GM18870 (cell line): Measurements from ENCODE around the gene ELMOD1.
A peak's percentile ranks its signal among the peaks of the same experiment; 100 is the strongest.

Experiments
- ATAC-seq: cut with Tn5 transposase; IDR thresholded peaks from one replicate; pipeline ENCODE4 v1.9.1; 2021; ENCODE audit warnings: moderate library complexity; ENCODE audit not compliant: unreplicated experiment

The ELMOD1 gene

DNA sequence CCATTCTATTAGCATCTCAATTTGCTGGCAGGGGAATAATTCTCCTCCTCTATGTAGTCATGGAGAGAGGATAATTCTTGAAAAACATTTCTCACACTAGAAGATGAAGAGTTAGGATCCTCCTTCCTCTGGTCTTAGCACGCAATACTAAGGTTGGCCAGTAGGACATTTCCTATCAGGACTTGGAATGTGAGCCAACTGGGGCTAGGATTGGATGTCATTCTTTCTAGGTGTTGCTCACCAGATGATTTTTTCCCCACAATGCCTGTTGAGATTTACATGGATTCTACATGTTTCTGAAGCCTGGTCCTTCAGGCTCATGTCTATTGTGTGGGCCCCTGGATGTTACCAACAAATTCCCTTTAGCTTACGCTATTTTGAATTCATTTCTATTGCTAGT, 92.9 kb downstream of the ELMOD1 start:
- no peak for ATAC-seq

DNA sequence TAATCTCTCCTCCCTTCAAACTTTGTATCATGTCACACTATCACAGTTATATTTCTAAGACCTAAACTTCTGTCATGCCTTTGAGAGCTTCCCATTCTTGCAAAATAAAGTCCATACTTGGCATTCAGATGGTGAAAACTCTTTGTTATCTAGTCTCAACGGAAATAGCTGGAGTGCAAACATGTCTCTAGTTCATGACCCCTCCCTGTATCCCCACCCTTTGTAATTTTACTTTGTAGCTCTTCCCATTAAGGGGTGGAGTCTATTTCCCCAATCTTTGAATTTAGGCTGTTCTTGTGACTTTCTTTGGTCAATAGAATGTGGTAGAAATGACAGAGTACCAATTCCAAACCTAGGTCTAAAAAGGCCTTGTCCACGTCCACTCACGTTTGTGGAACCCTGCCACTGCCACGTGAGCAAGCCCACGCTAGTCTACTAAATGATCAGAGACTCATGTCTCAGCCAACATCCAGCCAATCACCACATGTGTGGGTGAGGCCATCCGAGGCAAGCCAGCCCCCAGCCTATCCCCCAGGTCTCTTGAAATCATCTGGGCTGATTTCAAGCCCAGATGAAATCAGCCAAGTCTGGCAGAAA, 97.5 kb downstream of the ELMOD1 start:
- ATAC-seq = no peak

DNA sequence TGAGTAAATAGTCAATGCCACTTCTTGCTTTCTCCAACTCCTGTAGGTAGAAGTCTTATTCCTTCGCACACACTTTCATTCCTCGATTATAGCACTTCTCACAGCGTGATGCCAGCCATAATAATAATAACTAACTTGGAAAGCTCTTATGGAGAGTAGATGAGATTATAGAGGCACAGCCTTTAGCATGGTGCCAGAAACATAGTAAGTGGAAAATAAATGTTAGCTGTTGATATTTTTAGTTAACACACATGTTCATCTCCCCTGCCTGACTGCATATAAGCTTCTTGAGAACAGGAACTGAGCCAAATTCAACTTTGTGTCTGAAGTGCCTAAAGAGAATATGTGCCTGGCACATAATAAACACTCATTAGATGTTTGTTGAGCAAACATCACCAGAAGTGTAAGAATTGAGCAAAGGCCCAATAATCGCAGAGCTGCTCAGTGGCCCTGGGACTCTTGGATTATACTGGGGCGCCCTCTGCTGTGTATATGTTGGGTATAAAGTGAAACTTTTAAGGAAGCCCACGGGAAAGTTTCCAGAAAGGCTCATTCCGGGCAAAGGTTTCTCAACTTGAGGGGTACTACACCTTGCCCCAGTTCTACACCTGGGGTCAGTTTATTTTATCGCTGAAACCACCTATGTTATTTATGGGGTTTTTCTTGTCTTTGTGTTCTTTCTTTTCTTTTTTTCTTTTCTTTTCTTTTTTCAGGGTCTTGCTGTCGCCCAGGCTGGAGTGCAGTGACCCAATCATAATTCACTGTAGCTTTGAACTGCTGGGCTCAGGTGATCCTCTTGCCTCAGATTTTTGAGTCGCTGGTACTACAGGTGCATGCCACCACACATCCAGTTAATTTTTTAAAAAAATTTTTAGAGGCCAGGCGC, 98.6 kb downstream of the ELMOD1 start:
- ATAC-seq = peak; percentile 59

GRCh38 chr11:107691000-107691750, 100.2 kb downstream of the ELMOD1 start:
- no peak for ATAC-seq

- ATAC-seq = no peak
Measured at GRCh38 chr11:107695446-107695845, 104.5 kb downstream of the ELMOD1 start.

DNA sequence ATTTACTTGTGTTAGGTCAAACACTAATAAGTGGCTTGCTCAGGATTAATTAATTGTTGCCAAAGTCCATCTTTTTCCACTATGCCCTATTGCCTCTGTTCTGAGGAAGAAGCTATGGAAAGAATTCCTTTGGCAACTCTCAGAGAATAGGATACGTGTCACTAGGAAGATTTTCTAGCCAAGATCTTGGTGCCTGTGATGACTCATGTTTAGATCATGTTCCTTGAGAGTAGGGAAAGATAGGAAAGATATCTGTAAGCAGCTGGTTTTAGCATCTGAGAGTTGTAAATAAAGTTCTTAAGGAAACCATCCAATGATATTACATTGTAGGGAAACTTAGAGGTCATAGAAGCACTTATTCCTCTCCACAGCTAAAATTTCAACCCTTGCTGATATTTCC, 105.2 kb downstream of the ELMOD1 start:
- no peak for ATAC-seq

DNA sequence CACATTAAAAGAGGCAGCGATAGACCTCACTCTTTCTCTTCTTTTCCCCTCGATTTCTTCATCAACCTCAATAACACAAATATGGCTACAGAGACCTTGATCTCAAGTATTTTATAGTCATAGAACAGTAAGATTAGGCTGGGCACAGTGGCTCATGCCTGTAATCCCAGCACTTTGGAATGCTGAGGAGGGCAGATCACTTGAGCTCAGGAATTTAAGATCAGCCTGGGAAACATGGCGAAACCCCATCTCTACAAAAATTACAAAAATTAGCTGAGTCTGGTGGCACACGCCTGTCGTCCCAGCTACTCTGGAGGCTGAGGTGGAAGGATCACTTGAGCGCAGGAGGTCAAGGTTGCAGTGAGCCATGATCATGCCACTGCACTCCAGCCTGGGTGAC, 106.3 kb downstream of the ELMOD1 start:
- ATAC-seq = no peak

- ATAC-seq = no peak
Measured at GRCh38 chr11:107699371-107700285, 108.7 kb downstream of the ELMOD1 start.

GRCh38 chr11:107702109-107702660, 111.2 kb downstream of the ELMOD1 start:
- ATAC-seq = no peak

GRCh38 chr11:107702723-107703122, 111.8 kb downstream of the ELMOD1 start:
- no peak for ATAC-seq

- no peak for ATAC-seq
Measured at GRCh38 chr11:107704451-107704850, 113.5 kb downstream of the ELMOD1 start.

GRCh38 chr11:107705027-107705426, 114.1 kb downstream of the ELMOD1 start:
- ATAC-seq = no peak

- no peak for ATAC-seq
Measured at GRCh38 chr11:107706531-107706930, 115.6 kb downstream of the ELMOD1 start.

DNA sequence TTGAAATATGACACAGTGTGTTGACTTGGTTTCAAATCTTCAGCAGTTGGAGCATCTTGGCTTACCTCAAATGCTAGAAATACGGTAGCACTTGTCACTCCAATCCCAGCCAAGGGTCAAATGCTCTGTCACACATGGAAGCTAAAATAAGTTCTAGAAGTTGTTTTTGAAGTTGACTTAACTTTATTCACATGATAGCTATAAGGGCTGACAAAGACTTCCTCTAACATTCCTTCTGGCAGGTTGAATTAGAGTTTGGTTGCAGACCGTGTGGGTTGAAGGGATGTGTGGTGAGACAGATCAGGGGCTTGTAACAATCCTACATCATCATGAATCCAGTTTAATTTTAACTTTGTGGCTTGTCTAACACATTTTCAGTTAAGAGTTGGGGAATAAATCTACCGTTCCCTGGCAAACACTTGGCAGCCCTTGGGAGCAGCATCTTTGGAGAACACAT, 116.3 kb downstream of the ELMOD1 start:
- no peak for ATAC-seq

- no peak for ATAC-seq
Measured at GRCh38 chr11:107707807-107708206, 116.9 kb downstream of the ELMOD1 start.

- no peak for ATAC-seq
Measured at GRCh38 chr11:107708792-107709191, 117.8 kb downstream of the ELMOD1 start.

DNA sequence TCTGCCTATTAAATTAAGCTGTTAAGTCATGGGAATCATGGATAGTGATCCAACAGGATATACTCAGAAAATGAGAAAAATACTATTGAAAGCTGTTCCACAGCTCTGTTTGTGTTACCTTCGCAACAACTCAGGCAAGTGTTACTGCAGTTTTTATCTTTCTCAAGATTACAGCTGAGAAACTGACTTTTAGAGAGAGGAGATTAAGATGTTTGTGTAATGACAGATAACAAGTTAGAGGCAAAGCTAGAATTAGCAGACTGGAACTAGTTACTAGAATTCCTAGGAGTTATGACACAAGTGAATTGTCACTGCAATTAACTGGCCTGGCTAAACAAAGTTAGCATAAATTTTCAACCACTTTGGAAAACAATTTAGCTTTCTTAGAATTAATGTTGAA, 119.4 kb downstream of the ELMOD1 start:
- no peak for ATAC-seq

DNA sequence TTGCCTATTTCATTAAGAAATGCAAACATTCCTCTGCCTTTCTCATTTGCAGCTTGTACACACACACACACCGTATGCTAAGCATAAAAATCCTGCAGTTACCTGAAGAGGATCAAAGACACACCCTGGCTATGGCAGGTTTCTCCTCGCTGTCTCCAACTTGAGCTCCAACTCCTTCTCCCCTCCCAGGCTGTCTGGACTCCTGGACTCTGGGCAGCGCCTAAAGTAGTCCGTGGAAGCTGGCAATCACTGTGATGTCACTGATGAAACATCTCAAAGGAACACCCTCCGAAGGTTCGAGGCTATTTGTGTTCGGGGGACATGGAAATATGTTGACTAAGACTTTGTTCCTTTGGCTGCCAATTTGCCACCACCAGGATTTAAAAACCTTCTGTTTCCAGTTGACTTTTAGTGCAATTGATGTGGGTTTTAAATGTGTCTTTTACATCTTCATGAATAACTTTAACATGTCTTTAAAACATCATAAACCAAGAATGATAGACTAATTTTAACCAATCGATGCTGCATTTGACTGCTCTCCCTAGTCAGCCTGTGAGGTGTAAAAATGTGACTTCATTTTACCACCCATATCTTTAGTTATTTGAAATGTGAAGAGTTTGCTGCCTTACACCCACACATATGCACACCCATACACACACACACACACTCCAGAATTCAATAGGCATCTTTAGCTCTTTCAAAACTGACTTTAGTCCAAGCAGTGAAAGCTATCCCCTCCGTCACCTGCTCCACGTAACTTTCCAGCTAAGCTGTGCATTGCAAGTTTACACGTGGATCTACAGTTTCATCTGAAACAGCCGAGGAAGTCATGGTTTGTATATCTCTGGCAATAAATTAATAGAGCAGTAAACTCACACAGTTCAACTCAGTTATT, 121.2 kb downstream of the ELMOD1 start, which contains the start of gene SLN:
TSS of gene SLN (minus strand) at position 196 of the 895 bp plus-strand sequence.
- ATAC-seq = no peak

- no peak for ATAC-seq
Measured at GRCh38 chr11:107713009-107713408, 122.1 kb downstream of the ELMOD1 start.
